Activated B cell treated with CpG ODN at 0.5 μM for 24 hours (primary cell): Measurements from ENCODE around the gene CIDEB. TPM values are rescaled to one million over a fixed set of nuclear protein-coding genes. Genes with fewer than 3 reads are reported as not detected.

ENCODE experiments used
- ATAC-seq: fragments of 200-7000 bp; cut with Tn5 transposase; one replicate; pipeline ENCODE4 v1.10.0; 2021; ENCODE audit warnings: low read depth, mild to moderate bottlenecking, moderate library complexity
- CTCF ChIA-PET: fragments of 350-600 bp; sonication (Branson Sonifier 250); formaldehyde crosslinking; loops from one replicate; lab custom pipeline; 2021; ENCODE audit warnings: antibody characterized with exemption; lab: Charles Lee
- POLR2A ChIA-PET: fragments of 350-600 bp; sonication (Branson Sonifier 250); formaldehyde crosslinking; loops from one replicate; lab custom pipeline; 2021; ENCODE audit warnings: antibody characterized with exemption; lab: Charles Lee
- DNase-seq: peaks from one replicate; pipeline ENCODE4 v3.0.0; 2022
- H3K27ac Mint-ChIP-seq: one replicate; pipeline ENCODE4 v1.8.0; 2020; ENCODE audit warnings: mixed read lengths
- H3K27me3 Mint-ChIP-seq: one replicate; pipeline ENCODE4 v1.8.0; 2021; ENCODE audit warnings: mixed read lengths
- H3K36me3 Mint-ChIP-seq: one replicate; pipeline ENCODE4 v1.8.0; 2021; ENCODE audit warnings: low read depth, mixed read lengths
- H3K4me1 Mint-ChIP-seq: one replicate; pipeline ENCODE4 v1.8.0; 2021; ENCODE audit warnings: mixed read lengths
- H3K4me3 Mint-ChIP-seq: one replicate; pipeline ENCODE4 v1.8.0; 2020; ENCODE audit warnings: mild to moderate bottlenecking, mixed read lengths
- H3K9me3 Mint-ChIP-seq: one replicate; pipeline ENCODE4 v1.8.0; 2020; ENCODE audit warnings: mixed read lengths
- intact Hi-C: fragments of 100-400 bp; cut with micrococcal nuclease; formaldehyde crosslinking; loops from one replicate; pipeline ENCODE4 v1.15.1; 2024
- total RNA-seq: library from RNA; stranded (reverse); gene quantifications from 2 replicates; pipeline ENCODE4 v1.2.3, GENCODE V29; 2022
- TF ChIP-seq, protein P1 (sequence below): fragments of 200-600 bp; IDR thresholded peaks from one replicate; pipeline ENCODE4 v1.8.0; 2022; ENCODE audit warnings: antibody characterized with exemption, mild to moderate bottlenecking

The CIDEB gene
- total RNA-seq, 1 donor from 2014 or later: 9.2 TPM

DNA sequence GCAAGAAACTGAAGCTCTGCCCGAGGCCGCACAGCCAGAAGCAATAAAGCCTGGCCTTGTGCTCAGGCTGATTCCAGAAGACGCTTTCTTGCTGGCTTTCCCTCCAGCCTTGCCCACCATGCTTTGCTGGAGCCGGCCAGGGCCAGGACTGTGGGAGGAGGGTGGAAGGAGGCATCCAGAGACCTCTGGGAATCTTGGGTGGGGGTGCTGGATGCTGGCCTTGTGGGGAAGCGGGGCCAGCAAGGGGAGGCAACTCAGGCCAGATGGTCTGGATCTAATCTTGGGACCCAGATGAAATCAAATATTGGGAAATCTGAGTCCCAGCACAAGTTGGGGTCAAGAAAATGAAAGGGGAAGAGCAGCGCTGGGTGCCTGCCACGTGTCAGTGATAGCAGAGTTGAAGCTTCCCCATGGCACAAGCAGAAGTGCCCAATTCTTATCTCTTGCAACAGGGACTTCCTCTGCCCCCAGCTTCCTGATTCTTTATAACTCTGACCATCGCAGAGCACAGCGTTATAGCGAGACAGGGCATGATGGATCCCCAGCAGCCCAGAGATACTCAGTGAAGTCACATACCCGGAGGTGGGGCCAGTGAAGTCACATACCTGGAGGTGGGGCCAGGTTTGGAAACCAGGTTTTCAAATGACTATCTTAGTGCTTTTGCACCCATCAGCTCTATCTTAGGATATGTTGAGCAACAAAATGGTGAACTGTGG is 30.0 kb downstream of the CIDEB start:
- Mint-ChIP-seq H3K9me3 (no peaks in the 10 kb centered on the region), H3K4me3 (peak overlapping the region; percentile 24), H3K4me1 (peaks cover 91% of the 10 kb centered on the region), H3K27me3 (no peaks in the 10 kb centered on the region), H3K36me3 (no peaks in the 10 kb centered on the region), H3K27ac (peak overlapping the region; percentile 90)
- ATAC-seq: no peak
- POLR2A ChIA-PET: interaction anchor here (0.6 to 5.0 kb wide), 13 partner anchors 13 to 976 kb away, joined by 3 to 80 read pairs (median 4); partner anchors contain the start of genes CHMP4A, DHRS1, IPO4 and IRF9
- CTCF ChIA-PET: interaction anchor here (0.8 to 6.3 kb wide), 3 partner anchors 18 to 56 kb away, joined by 3 to 64 read pairs (median 13); partner anchors contain the start of gene TINF2
- intact Hi-C loops: loop anchor here (2.0 kb wide), 1 partner anchor 35 kb away; the partner anchor contains the start of gene TINF2
- no peak for DNase-seq
- TF ChIP-seq, protein P1, sequence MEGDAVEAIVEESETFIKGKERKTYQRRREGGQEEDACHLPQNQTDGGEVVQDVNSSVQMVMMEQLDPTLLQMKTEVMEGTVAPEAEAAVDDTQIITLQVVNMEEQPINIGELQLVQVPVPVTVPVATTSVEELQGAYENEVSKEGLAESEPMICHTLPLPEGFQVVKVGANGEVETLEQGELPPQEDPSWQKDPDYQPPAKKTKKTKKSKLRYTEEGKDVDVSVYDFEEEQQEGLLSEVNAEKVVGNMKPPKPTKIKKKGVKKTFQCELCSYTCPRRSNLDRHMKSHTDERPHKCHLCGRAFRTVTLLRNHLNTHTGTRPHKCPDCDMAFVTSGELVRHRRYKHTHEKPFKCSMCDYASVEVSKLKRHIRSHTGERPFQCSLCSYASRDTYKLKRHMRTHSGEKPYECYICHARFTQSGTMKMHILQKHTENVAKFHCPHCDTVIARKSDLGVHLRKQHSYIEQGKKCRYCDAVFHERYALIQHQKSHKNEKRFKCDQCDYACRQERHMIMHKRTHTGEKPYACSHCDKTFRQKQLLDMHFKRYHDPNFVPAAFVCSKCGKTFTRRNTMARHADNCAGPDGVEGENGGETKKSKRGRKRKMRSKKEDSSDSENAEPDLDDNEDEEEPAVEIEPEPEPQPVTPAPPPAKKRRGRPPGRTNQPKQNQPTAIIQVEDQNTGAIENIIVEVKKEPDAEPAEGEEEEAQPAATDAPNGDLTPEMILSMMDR: no peak

- DNase-seq (no peak), ATAC-seq (no peak)
- ChIA-PET CTCF (interaction anchor here (0.8 to 6.3 kb wide), 3 partner anchors 19 to 56 kb away, joined by 3 to 64 read pairs (median 13); partner anchors contain the start of gene TINF2), POLR2A (interaction anchor here (0.8 to 5.0 kb wide), 9 partner anchors 21 to 155 kb away, joined by 3 to 80 read pairs (median 4); partner anchors contain the start of genes CHMP4A, DHRS1, IRF9 and LTB4R)
- Mint-ChIP-seq H3K36me3 (no peaks in the 10 kb centered on the region), H3K27me3 (no peaks in the 10 kb centered on the region), H3K4me1 (peaks cover 92% of the 10 kb centered on the region), H3K9me3 (no peaks in the 10 kb centered on the region), H3K27ac (peak overlapping the region; percentile 90), H3K4me3 (peak overlapping the region; percentile 3)
- TF ChIP-seq, protein P1: no peak
- intact Hi-C loops: no loop called here
These were observed 30.7 kb downstream of the CIDEB start for GRCh38 chr14:24277071-24277470.

DNA sequence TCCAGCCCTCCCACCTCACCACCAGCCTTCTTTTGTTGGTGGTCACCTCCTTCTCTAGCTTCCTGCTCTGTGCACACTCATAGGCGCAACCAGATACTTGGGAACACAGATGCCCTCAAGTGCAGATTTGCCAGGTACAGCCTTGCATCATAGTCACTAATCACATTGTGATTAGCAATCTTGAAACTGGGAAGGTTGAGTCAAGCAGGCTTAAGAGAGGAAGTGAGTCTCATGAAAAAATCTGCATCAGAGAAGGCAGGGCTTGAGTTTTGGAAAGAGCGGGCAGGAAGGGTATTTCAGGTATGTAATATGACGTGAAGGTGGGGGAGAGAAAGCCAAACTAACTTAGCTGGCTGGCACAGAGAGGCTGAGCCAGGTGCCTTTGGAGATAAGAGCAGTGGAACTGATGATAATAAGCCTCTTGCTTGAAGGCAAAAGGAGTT is 33.7 kb downstream of the CIDEB start:
- POLR2A ChIA-PET: interaction anchor here (0.6 to 9.8 kb wide), 10 partner anchors 16 to 160 kb away, joined by 3 to 175 read pairs (median 6); partner anchors contain the start of genes CHMP4A, DCAF11, DHRS1 and EMC9
- Mint-ChIP-seq H3K9me3 (no peaks in the 10 kb centered on the region), H3K4me1 (peaks cover 84% of the 10 kb centered on the region), H3K27ac (peak overlapping the region; percentile 96), H3K27me3 (no peaks in the 10 kb centered on the region), H3K36me3 (peaks cover 11% of the 10 kb centered on the region), H3K4me3 (peak overlapping the region; percentile 64)
- ATAC-seq (peak; percentile 43), DNase-seq (peak; percentile 32)
- intact Hi-C loops: loop anchor here (1.0 to 5.0 kb wide), 3 partner anchors 42 to 93 kb away; partner anchors contain the start of genes GMPR2, NEDD8 and NFATC4
- TF ChIP-seq, protein P1: no peak
- CTCF ChIA-PET: interaction anchor here (0.9 to 1.9 kb wide), 4 partner anchors 16 to 31 kb away, joined by 3 to 14 read pairs (median 4); partner anchors contain the start of gene TINF2

DNA sequence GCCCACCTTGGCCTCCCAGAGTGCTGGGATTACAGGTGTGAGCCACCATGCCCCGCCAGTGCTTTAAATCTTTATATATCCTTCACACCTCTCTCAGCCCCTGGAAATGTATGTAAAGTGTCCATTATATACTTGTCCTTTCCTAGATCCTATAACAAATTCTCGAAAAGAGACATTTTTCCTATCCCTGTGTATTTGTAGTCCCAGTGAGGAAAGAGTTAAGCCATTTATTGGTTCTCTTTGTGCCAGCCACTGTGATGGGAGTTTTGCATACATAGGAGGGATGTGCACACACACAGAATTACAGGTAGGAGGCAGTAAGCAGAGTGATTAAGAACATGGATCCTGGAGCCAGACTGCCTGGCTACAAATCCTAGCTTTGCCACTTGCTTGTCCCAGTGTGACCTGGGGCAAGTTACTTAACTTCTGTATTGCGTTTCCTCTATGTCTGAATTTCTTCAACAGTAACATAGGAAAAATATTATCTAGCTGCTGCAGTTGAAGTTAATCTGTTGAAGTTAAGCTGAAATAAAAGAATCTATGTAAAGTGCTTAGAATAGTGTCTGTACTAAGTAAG is 34.3 kb downstream of the CIDEB start:
- H3K27ac Mint-ChIP-seq: peak overlapping the region; percentile 96
- peak overlapping the region; percentile 64 for H3K4me3 Mint-ChIP-seq
- peaks cover 17% of the 10 kb centered on the region for H3K36me3 Mint-ChIP-seq
- intact Hi-C loops: loop anchor here (5.0 kb wide), 2 partner anchors 41 to 94 kb away; partner anchors contain the start of genes GMPR2, NEDD8 and NFATC4
- TF ChIP-seq, protein P1: no peak
- POLR2A ChIA-PET: interaction anchor here (0.6 to 9.8 kb wide), 11 partner anchors 16 to 159 kb away, joined by 3 to 175 read pairs (median 4); partner anchors contain the start of genes CHMP4A, DCAF11, DHRS1 and MDP1
- no peaks in the 10 kb centered on the region for H3K27me3 Mint-ChIP-seq
- H3K4me1 Mint-ChIP-seq: peaks cover 78% of the 10 kb centered on the region
- no peak for ATAC-seq
- CTCF ChIA-PET: interaction anchor here (0.9 to 1.9 kb wide), 4 partner anchors 16 to 31 kb away, joined by 3 to 14 read pairs (median 4); partner anchors contain the start of gene TINF2
- H3K9me3 Mint-ChIP-seq: no peaks in the 10 kb centered on the region
- DNase-seq: no peak
